GM23338 (cell line): ENCODE results near the gene MLLT3. TPM values are rescaled to one million over a fixed set of nuclear protein-coding genes. Genes with fewer than 3 reads are reported as not detected.

Experiments
- ATAC-seq: fragments of 200-7000 bp; cut with Tn5 transposase; 3 replicates; pipeline ENCODE4 v1.9.1; 2020
- DNase-seq: peaks from one replicate; pipeline ENCODE4 v3.0.0-alpha.2; 2015; ENCODE audit warnings: low spot score
- H2AFZ ChIP-seq: fragments of 200-600 bp; sonication (generic); 2 replicates; pipeline ENCODE4 v1.8.0; 2016; ENCODE audit warnings: antibody characterized with exemption, mild to moderate bottlenecking, moderate library complexity
- H3F3A ChIP-seq: fragments of 200-600 bp; sonication (generic); replicated peaks from 2 replicates; pipeline ENCODE4 v1.8.0; 2017; ENCODE audit warnings: antibody characterized with exemption, mixed run types, low read depth
- H3K27ac ChIP-seq: fragments of 200-600 bp; sonication (generic); 2 replicates; pipeline ENCODE4 v1.6.1; 2016; ENCODE audit warnings: low read depth
- H3K27me3 ChIP-seq: fragments of 200-600 bp; sonication (generic); 2 replicates; pipeline ENCODE4 v1.8.0; 2016; ENCODE audit warnings: mild to moderate bottlenecking, mixed run types, moderate library complexity; ENCODE audit not compliant: insufficient read depth
- H3K36me3 ChIP-seq: fragments of 200-600 bp; sonication (generic); 2 replicates; pipeline ENCODE4 v1.8.0; 2016; ENCODE audit warnings: mild to moderate bottlenecking; ENCODE audit not compliant: insufficient read depth
- H3K4me1 ChIP-seq: fragments of 200-600 bp; sonication (generic); 2 replicates; pipeline ENCODE4 v1.8.0; 2016; ENCODE audit warnings: mild to moderate bottlenecking, moderate library complexity; ENCODE audit not compliant: insufficient read depth
- H3K4me2 ChIP-seq: fragments of 200-600 bp; sonication (generic); 2 replicates; pipeline ENCODE4 v1.7.1; 2017; ENCODE audit warnings: mixed run types
- H3K4me3 ChIP-seq: fragments of 200-600 bp; sonication (generic); 2 replicates; pipeline ENCODE4 v1.6.1; 2016; ENCODE audit warnings: mixed run types
- H3K79me2 ChIP-seq: fragments of 200-600 bp; sonication (generic); replicated peaks from 2 replicates; pipeline ENCODE4 v1.8.0; 2017; ENCODE audit warnings: mild to moderate bottlenecking; ENCODE audit not compliant: insufficient read depth
- H3K9me2 ChIP-seq: fragments of 200-600 bp; sonication (generic); 2 replicates; pipeline ENCODE4 v1.8.0; 2017; ENCODE audit not compliant: insufficient read depth
- H4K20me1 ChIP-seq: fragments of 200-600 bp; sonication (generic); replicated peaks from 2 replicates; pipeline ENCODE4 v1.8.0; 2017; ENCODE audit warnings: mild to moderate bottlenecking; ENCODE audit not compliant: insufficient read depth
- H3K27ac Mint-ChIP-seq: 2 replicates; pipeline ENCODE4 v1.8.0; 2020; ENCODE audit warnings: inconsistent platforms, mild to moderate bottlenecking, moderate library complexity, mixed read lengths
- H3K27me3 Mint-ChIP-seq: 3 replicates; pipeline ENCODE4 v1.8.0; 2022; ENCODE audit warnings: low read depth, mild to moderate bottlenecking, moderate library complexity, mixed read lengths, inconsistent platforms; ENCODE audit not compliant: insufficient read depth, poor library complexity
- H3K36me3 Mint-ChIP-seq: 3 replicates; pipeline ENCODE4 v1.8.0; 2021; ENCODE audit warnings: low read depth, mild to moderate bottlenecking, inconsistent platforms, moderate library complexity, mixed read lengths
- H3K4me1 Mint-ChIP-seq: 3 replicates; pipeline ENCODE4 v1.8.0; 2020; ENCODE audit warnings: mild to moderate bottlenecking, inconsistent platforms, mixed read lengths
- H3K4me3 Mint-ChIP-seq: 3 replicates; pipeline ENCODE4 v1.8.0; 2021; ENCODE audit warnings: moderate library complexity, mild to moderate bottlenecking, inconsistent platforms, mixed read lengths
- H3K9me3 Mint-ChIP-seq: 3 replicates; pipeline ENCODE4 v1.8.0; 2020; ENCODE audit warnings: moderate library complexity, mild to moderate bottlenecking, inconsistent platforms, mixed read lengths
- CREB1 ChIP-seq: fragments of 250-450 bp; sonication (Bioruptor Pico); IDR thresholded peaks from 2 replicates; pipeline ENCODE4 v1.5.0; 2020; ENCODE audit warnings: low read depth, mild to moderate bottlenecking, moderate library complexity
- CTCF ChIP-seq, 2 experiments: fragments of 200-600 bp in 1 of 2; sonication (generic) in 1 of 2; conservative IDR thresholded peaks; 2 replicates each; pipeline versions ENCODE4 v1.5.1 to v1.6.1; 2016 to 2017; ENCODE audit warnings: antibody characterized with exemption in 2 of 2, low read depth in 2 of 2, mild to moderate bottlenecking in 2 of 2, moderate library complexity in 1 of 2
- ETS1 ChIP-seq: IDR thresholded peaks from 2 replicates; pipeline ENCODE4 v1.6.1; 2016; ENCODE audit warnings: antibody characterized with exemption
- EZH2 ChIP-seq: fragments of 200-600 bp; sonication (generic); IDR thresholded peaks from one replicate; pipeline ENCODE4 v1.8.0; 2017; ENCODE audit warnings: antibody characterized with exemption, mild to moderate bottlenecking, low read depth; ENCODE audit not compliant: unreplicated experiment
- EZH2phosphoT487 ChIP-seq: fragments of 200-600 bp; sonication (generic); IDR thresholded peaks from one replicate; pipeline ENCODE4 v1.8.1; 2018; ENCODE audit warnings: antibody characterized with exemption; ENCODE audit not compliant: unreplicated experiment
- JUNB ChIP-seq: IDR thresholded peaks from one replicate; pipeline ENCODE4 v1.6.1; 2016; ENCODE audit warnings: antibody characterized with exemption; ENCODE audit not compliant: unreplicated experiment
- NANOG ChIP-seq: IDR thresholded peaks from 2 replicates; pipeline ENCODE4 v1.6.1; 2016; ENCODE audit warnings: antibody characterized with exemption, borderline replicate concordance
- POLR2AphosphoS5 ChIP-seq: IDR thresholded peaks from 2 replicates; pipeline ENCODE4 v1.6.1; 2016; ENCODE audit warnings: antibody characterized with exemption, low read depth
- REST ChIP-seq: IDR thresholded peaks from one replicate; pipeline ENCODE4 v1.6.1; 2018; ENCODE audit warnings: antibody characterized with exemption; ENCODE audit not compliant: unreplicated experiment
- STAT1 ChIP-seq: IDR thresholded peaks from one replicate; pipeline ENCODE4 v1.6.1; 2016; ENCODE audit warnings: antibody characterized with exemption; ENCODE audit not compliant: unreplicated experiment
- ZNF114 ChIP-seq: fragments of 250-450 bp; sonication (Bioruptor Pico); IDR thresholded peaks from 2 replicates; pipeline ENCODE4 v1.5.0; 2020; ENCODE audit warnings: mild to moderate bottlenecking, moderate library complexity
- ZNF331 ChIP-seq: fragments of 250-450 bp; sonication (Bioruptor Pico); IDR thresholded peaks from 2 replicates; pipeline ENCODE4 v1.5.0; 2020; ENCODE audit warnings: low read depth, mild to moderate bottlenecking, moderate library complexity
- polyA plus RNA-seq: library from polyadenylated mRNA; unstranded; fragments of >200 nt; fragmentation: Nextera tagmentation; extraction: Ambion mirVana; gene quantifications from 2 replicates; pipeline ENCODE4 v1.2.1, GENCODE V29; 2016
- total RNA-seq: library from RNA; depleted of rRNA; stranded (reverse); fragments of >200 nt; shearing (Covaris generic); gene quantifications from 2 replicates; pipeline ENCODE4 v1.2.3, GENCODE V29; 2014

The MLLT3 gene
- total and polyA plus RNA-seq, 2 experiments from 2014 or later: 7.5 to 9.5 TPM

- TF ChIP-seq CTCF (conservative IDR thresholded peaks at IDR 0.05; ENCODE audit: low read depth in 2 of 2) (no peak), POLR2AphosphoS5 (no peak), ETS1 (no peak), NANOG (no peak), EZH2 (no peak), STAT1 (no peak), ZNF114 (CRISPR knock-in tag) (no peak), CREB1 (CRISPR knock-in tag) (no peak)
Measured at GRCh38 chr9:20537294-20537693, 85.0 kb downstream of the MLLT3 start (continued).

- Histone ChIP-seq H3K27me3 (no peaks in the 10 kb centered on the region), H3F3A (no peaks in the 10 kb centered on the region), H3K27ac (no peak overlapping the region), H3K4me2 (no peak overlapping the region), H3K79me2 (no peaks in the 10 kb centered on the region), H4K20me1 (no peaks in the 10 kb centered on the region), H3K4me1 (no peaks in the 10 kb centered on the region), H2AFZ (no peak overlapping the region), H3K9me2 (no peaks in the 10 kb centered on the region), H3K36me3 (no peaks in the 10 kb centered on the region), H3K4me3 (no peak overlapping the region)
- H3K4me1 Mint-ChIP-seq: peaks cover 2% of the 10 kb centered on the region; the same call in 2 of the 3 replicates
- H3K9me3 Mint-ChIP-seq: no peaks in the 10 kb centered on the region
- ATAC-seq: no peak
- H3K4me3 Mint-ChIP-seq: no peak overlapping the region
- H3K27me3 Mint-ChIP-seq: peaks cover 2% of the 10 kb centered on the region
- no peaks in the 10 kb centered on the region for H3K36me3 Mint-ChIP-seq
- no peak for DNase-seq
- H3K27ac Mint-ChIP-seq: no peak overlapping the region
- TF ChIP-seq REST (no peak), CTCF (conservative IDR thresholded peaks at IDR 0.05; ENCODE audit: low read depth in 2 of 2) (no peak), NANOG (no peak), STAT1 (no peak), CREB1 (CRISPR knock-in tag) (no peak), ETS1 (no peak), ZNF114 (CRISPR knock-in tag) (no peak), JUNB (no peak), ZNF331 (CRISPR knock-in tag) (no peak), EZH2phosphoT487 (no peak), EZH2 (no peak), POLR2AphosphoS5 (no peak)
Measured at GRCh38 chr9:20532584-20532983, 89.7 kb downstream of the MLLT3 start.
